ENCODE data around the gene ICAM1. TPM values are rescaled to one million over a fixed set of nuclear protein-coding genes. Genes with fewer than 3 reads are reported as not detected.

Gene ICAM1
- polyA plus RNA-seq, 3 donors, result 21.6 to 118 (median 40.8) TPM

DNA sequence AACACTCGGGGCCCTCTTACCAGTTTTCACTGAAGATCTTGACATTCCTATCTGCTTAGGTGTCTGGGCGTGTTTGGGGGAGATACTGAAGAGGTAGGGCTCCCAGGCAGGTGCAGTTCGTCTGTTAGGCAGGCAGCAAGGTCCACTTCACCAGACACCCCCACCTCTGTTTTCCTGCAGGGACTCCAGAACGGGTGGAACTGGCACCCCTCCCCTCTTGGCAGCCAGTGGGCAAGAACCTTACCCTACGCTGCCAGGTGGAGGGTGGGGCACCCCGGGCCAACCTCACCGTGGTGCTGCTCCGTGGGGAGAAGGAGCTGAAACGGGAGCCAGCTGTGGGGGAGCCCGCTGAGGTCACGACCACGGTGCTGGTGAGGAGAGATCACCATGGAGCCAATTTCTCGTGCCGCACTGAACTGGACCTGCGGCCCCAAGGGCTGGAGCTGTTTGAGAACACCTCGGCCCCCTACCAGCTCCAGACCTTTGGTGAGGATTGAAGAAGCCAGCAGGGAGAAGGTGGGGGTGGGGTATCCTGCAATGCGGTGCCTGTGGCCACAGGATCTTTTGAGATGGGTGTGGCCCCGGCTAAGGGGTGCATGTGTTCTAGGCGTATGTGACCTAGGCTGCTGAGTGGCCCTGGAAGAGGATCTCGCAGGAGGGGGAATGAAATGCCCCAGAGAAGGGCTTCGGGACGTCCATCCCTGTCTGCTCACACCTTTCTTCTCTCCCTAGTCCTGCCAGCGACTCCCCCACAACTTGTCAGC, 12.6 kb downstream of the ICAM1 start:
- no peak overlapping the region for H3K4me3 ChIP-seq (replicated peaks in 1 of 3; ENCODE audit: low read depth in 2 of 3, low read length in 3 of 3)
- Mint-ChIP-seq H3K4me1 (peaks cover 46% of the 10 kb centered on the region), H3K27ac (peak overlapping the region in 1 of 7 donors; percentile 14), H3K4me3 (no peak overlapping the region), H3K36me3 (peaks cover 66 to 79% of the 10 kb centered on the region in 2 donors), H3K9me3 (peaks cover 0 to 9% (median 2%) of the 10 kb centered on the region in 7 donors), H3K27me3 (ENCODE audit: low read depth in 3 of 3) (peaks cover 6 to 17% (median 14%) of the 10 kb centered on the region in 3 donors)
- 93% methylated on average over 16 of the region's 23 CpGs for whole genome bisulfite sequencing (ENCODE audit: insufficient coverage)
- H2AFZ ChIP-seq (ENCODE audit: insufficient read depth, low read depth, low read length, poor library complexity, severe bottlenecking), result no peak overlapping the region
- H3K79me2 ChIP-seq (ENCODE audit: insufficient read depth, low read length), result peaks cover 4% of the 10 kb centered on the region
- no peak for DNase-seq
- H3K9me3 ChIP-seq (replicated peaks in 1 of 2; ENCODE audit: control insufficient read depth in 1 of 2, insufficient read depth in 1 of 2, low read length in 2 of 2), result no peaks in the 10 kb centered on the region
- intact Hi-C loops (cut with micrococcal nuclease), result no loop called here
- peaks cover 33 to 46% of the 10 kb centered on the region in 2 donors for H3K4me1 ChIP-seq (ENCODE audit: control insufficient read depth in 1 of 2, insufficient read depth in 2 of 2, low read length in 2 of 2)
- no peak overlapping the region for H3K27ac ChIP-seq (ENCODE audit: low read depth in 1 of 2, low read length in 2 of 2)
- H4K20me1 ChIP-seq (ENCODE audit: insufficient read depth, low read length), result peaks cover 80% of the 10 kb centered on the region
- no peak for TF ChIP-seq CTCF (IDR thresholded peaks at IDR 0.05)
- H3K27me3 ChIP-seq (ENCODE audit: control insufficient read depth in 2 of 2, insufficient read depth in 2 of 2, low read length in 2 of 2), result peaks cover 0 to 12% of the 10 kb centered on the region in 2 donors
- H3K9ac ChIP-seq (ENCODE audit: insufficient read depth, low read length, poor library complexity, severe bottlenecking), result no peak overlapping the region
- H3K4me2 ChIP-seq (replicated peaks; ENCODE audit: extremely low read depth, low read length, poor library complexity, severe bottlenecking), result no peak overlapping the region
- H3K36me3 ChIP-seq (replicated peaks in 1 of 2; ENCODE audit: control insufficient read depth in 1 of 2, insufficient read depth in 2 of 2, low read length in 2 of 2), result peaks cover 62 to 73% of the 10 kb centered on the region in 2 donors

DNA sequence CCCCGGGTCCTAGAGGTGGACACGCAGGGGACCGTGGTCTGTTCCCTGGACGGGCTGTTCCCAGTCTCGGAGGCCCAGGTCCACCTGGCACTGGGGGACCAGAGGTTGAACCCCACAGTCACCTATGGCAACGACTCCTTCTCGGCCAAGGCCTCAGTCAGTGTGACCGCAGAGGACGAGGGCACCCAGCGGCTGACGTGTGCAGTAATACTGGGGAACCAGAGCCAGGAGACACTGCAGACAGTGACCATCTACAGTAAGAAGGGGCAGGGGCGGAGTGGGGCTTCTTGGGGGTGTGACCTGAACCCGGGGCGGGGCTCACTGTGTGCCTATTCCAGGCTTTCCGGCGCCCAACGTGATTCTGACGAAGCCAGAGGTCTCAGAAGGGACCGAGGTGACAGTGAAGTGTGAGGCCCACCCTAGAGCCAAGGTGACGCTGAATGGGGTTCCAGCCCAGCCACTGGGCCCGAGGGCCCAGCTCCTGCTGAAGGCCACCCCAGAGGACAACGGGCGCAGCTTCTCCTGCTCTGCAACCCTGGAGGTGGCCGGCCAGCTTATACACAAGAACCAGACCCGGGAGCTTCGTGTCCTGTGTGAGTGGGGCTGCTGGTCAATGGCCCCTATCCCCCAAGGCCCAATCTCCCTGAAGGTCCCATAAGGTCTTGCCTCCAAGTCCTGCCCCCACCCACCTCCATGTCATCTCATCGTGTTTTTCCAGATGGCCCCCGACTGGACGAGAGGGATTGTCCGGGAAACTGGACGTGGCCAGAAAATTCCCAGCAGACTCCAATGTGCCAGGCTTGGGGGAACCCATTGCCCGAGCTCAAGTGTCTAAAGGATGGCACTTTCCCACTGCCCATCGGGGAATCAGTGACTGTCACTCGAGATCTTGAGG, 13.4 kb downstream of the ICAM1 start:
- no peak overlapping the region for H3K9ac ChIP-seq (ENCODE audit: insufficient read depth, low read length, poor library complexity, severe bottlenecking)

More for the DNA sequence above, 13.4 kb downstream of the ICAM1 start:
- Histone ChIP-seq H3K4me3 (replicated peaks in 1 of 3; ENCODE audit: low read depth in 2 of 3, low read length in 3 of 3) (no peak overlapping the region), H3K4me2 (replicated peaks; ENCODE audit: extremely low read depth, low read length, poor library complexity, severe bottlenecking) (no peak overlapping the region), H3K36me3 (replicated peaks in 1 of 2; ENCODE audit: control insufficient read depth in 1 of 2, insufficient read depth in 2 of 2, low read length in 2 of 2) (peaks cover 54 to 65% of the 10 kb centered on the region in 2 donors), H3K79me2 (ENCODE audit: insufficient read depth, low read length) (peaks cover 4% of the 10 kb centered on the region), H3K27ac (ENCODE audit: low read depth in 1 of 2, low read length in 2 of 2) (no peak overlapping the region), H4K20me1 (ENCODE audit: insufficient read depth, low read length) (peaks cover 72% of the 10 kb centered on the region), H3K4me1 (ENCODE audit: control insufficient read depth in 1 of 2, insufficient read depth in 2 of 2, low read length in 2 of 2) (peaks cover 42 to 54% of the 10 kb centered on the region in 2 donors), H3K27me3 (ENCODE audit: control insufficient read depth in 2 of 2, insufficient read depth in 2 of 2, low read length in 2 of 2) (peaks cover under 1 to 19% of the 10 kb centered on the region in 2 donors), H3K9me3 (replicated peaks in 1 of 2; ENCODE audit: control insufficient read depth in 1 of 2, insufficient read depth in 1 of 2, low read length in 2 of 2) (no peaks in the 10 kb centered on the region), H2AFZ (ENCODE audit: insufficient read depth, low read depth, low read length, poor library complexity, severe bottlenecking) (no peak overlapping the region)
- Mint-ChIP-seq H3K36me3 (peaks cover 65 to 77% of the 10 kb centered on the region in 2 donors), H3K9me3 (peaks cover 0 to 16% (median 5%) of the 10 kb centered on the region in 7 donors), H3K27ac (peak overlapping the region in 1 of 7 donors; percentile 14), H3K4me3 (no peak overlapping the region), H3K27me3 (ENCODE audit: low read depth in 3 of 3) (peaks cover 15 to 25% (median 22%) of the 10 kb centered on the region in 3 donors), H3K4me1 (peaks cover 51% of the 10 kb centered on the region)
- WGBS (ENCODE audit: insufficient coverage), result 96% methylated on average over 30 of the region's 34 CpGs
- TF ChIP-seq CTCF (IDR thresholded peaks at IDR 0.05), result no peak
- intact Hi-C loops (cut with micrococcal nuclease), result no loop called here
- no peak for DNase-seq

Data from CD14-positive monocyte (primary cell).